ENCODE results near the gene GPR152.
"Not testable (repeated sequence)": the region's sequence is repeated elsewhere in the genome, so short reads cannot be mapped to it uniquely, and the experiment has no call there.

Gene GPR152

GRCh38 chr11:67407688-67408163 is 44.8 kb downstream of the GPR152 start:
- no peak for DNase-seq

- DNase-seq = no peak
These were observed 45.4 kb downstream of the GPR152 start for GRCh38 chr11:67406969-67407687.

- DNase-seq = no peak
These were observed 46.0 kb downstream of the GPR152 start for GRCh38 chr11:67406420-67406968.

GRCh38 chr11:67405688-67406339 is 46.7 kb downstream of the GPR152 start:
- no peak for DNase-seq

GRCh38 chr11:67405196-67405567 is 47.3 kb downstream of the GPR152 start:
- no peak for DNase-seq

- DNase-seq = no peak
These were observed 47.9 kb downstream of the GPR152 start for GRCh38 chr11:67404515-67405195.

- not testable (repeated sequence) for DNase-seq
These were observed 49.4 kb downstream of the GPR152 start for GRCh38 chr11:67403085-67403484.

- peak; percentile 21 for DNase-seq
These were observed 50.2 kb downstream of the GPR152 start for GRCh38 chr11:67402192-67402839.

- DNase-seq = peak; percentile 82
These were observed 50.9 kb downstream of the GPR152 start, which contains the start of gene PPP1CA for GRCh38 chr11:67401495-67402191. Gene PPP1CA, minus strand, starts transcription at chr11:67401858. Its CDS starts 76 bp downstream, at chr11:67401782.

Data from MV-4-11 (cell line).